Spleen (tissue), 7 donors: ENCODE data around the gene ARL5C.

Experiments
- POLR2A ChIP-seq, 3 donors: fragments of 450-650 bp; IDR thresholded peaks; one replicate each; pipeline ENCODE4 v1.5.1; 2017; ENCODE audit warnings: antibody characterized with exemption in 3 of 3, mild to moderate bottlenecking in 1 of 3
- POLR2AphosphoS5 ChIP-seq, 3 donors: sonication (generic); formaldehyde crosslinking; IDR thresholded peaks; one replicate each; pipeline ENCODE4 v1.5.1; 2017; ENCODE audit warnings: antibody characterized with exemption in 3 of 3
- TF ChIP-seq, protein P1 (sequence below), 11 experiments: fragments of 200-600 bp in 7 of 11; fragments of 450-650 bp in 4 of 11; sonication (generic) in 4 of 11; IDR thresholded peaks in 8 of 11; conservative IDR thresholded peaks in 3 of 11; 1 replicate in 7 of 11; 2 replicates in 4 of 11; pipeline versions ENCODE4 v1.4.0 to v1.8.0; 2016 to 2021; ENCODE audit warnings: antibody characterized with exemption in 11 of 11, inconsistent platforms in 4 of 11, mild to moderate bottlenecking in 1 of 11
- donor health status: DM: no; HTN: no; CAD: no; lungs with moderate emphysema.
- donor health status: DM: no; HTN: no; CAD: no.
- donor health status: DM: no; HTN: no; CAD: no.

- TF ChIP-seq, protein P1, sequence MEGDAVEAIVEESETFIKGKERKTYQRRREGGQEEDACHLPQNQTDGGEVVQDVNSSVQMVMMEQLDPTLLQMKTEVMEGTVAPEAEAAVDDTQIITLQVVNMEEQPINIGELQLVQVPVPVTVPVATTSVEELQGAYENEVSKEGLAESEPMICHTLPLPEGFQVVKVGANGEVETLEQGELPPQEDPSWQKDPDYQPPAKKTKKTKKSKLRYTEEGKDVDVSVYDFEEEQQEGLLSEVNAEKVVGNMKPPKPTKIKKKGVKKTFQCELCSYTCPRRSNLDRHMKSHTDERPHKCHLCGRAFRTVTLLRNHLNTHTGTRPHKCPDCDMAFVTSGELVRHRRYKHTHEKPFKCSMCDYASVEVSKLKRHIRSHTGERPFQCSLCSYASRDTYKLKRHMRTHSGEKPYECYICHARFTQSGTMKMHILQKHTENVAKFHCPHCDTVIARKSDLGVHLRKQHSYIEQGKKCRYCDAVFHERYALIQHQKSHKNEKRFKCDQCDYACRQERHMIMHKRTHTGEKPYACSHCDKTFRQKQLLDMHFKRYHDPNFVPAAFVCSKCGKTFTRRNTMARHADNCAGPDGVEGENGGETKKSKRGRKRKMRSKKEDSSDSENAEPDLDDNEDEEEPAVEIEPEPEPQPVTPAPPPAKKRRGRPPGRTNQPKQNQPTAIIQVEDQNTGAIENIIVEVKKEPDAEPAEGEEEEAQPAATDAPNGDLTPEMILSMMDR (IDR thresholded peaks at IDR 0.05 in 8 of 11, conservative IDR thresholded peaks at IDR 0.05 in 3 of 11): no peak
- TF ChIP-seq POLR2AphosphoS5 (IDR thresholded peaks at IDR 0.05): no peak
- no peak for TF ChIP-seq POLR2A (IDR thresholded peaks at IDR 0.05)
Measured at GRCh38 chr17:39155654-39156053, 10.3 kb downstream of the ARL5C start.
